HL-60 (cell line): Measurements from ENCODE around the gene ESRRG.

ENCODE experiments used
- CTCF ChIP-seq: IDR thresholded peaks from one replicate; pipeline ENCODE4 v1.5.1; 2011; ENCODE audit warnings: low read length, control low read depth, inconsistent platforms; ENCODE audit not compliant: insufficient read depth
- TF ChIP-seq, protein P1 (sequence below): IDR thresholded peaks from 2 replicates; pipeline ENCODE4 v1.6.1; 2012; ENCODE audit warnings: low read depth; ENCODE audit not compliant: insufficient replicate concordance

- TF ChIP-seq CTCF = no peak
- TF ChIP-seq, protein P1, sequence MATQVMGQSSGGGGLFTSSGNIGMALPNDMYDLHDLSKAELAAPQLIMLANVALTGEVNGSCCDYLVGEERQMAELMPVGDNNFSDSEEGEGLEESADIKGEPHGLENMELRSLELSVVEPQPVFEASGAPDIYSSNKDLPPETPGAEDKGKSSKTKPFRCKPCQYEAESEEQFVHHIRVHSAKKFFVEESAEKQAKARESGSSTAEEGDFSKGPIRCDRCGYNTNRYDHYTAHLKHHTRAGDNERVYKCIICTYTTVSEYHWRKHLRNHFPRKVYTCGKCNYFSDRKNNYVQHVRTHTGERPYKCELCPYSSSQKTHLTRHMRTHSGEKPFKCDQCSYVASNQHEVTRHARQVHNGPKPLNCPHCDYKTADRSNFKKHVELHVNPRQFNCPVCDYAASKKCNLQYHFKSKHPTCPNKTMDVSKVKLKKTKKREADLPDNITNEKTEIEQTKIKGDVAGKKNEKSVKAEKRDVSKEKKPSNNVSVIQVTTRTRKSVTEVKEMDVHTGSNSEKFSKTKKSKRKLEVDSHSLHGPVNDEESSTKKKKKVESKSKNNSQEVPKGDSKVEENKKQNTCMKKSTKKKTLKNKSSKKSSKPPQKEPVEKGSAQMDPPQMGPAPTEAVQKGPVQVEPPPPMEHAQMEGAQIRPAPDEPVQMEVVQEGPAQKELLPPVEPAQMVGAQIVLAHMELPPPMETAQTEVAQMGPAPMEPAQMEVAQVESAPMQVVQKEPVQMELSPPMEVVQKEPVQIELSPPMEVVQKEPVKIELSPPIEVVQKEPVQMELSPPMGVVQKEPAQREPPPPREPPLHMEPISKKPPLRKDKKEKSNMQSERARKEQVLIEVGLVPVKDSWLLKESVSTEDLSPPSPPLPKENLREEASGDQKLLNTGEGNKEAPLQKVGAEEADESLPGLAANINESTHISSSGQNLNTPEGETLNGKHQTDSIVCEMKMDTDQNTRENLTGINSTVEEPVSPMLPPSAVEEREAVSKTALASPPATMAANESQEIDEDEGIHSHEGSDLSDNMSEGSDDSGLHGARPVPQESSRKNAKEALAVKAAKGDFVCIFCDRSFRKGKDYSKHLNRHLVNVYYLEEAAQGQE = no peak
Observed at GRCh38 chr1:216702170-216702569, 21.1 kb downstream of the ESRRG start.
